ENCODE measurements around the gene PLEKHJ1.
"Not testable (repeated sequence)": the region's sequence is repeated elsewhere in the genome, so short reads cannot be mapped to it uniquely, and the experiment has no call there.

Gene PLEKHJ1

GRCh38 chr19:2236314-2237050 is at the start of gene PLEKHJ1, which contains the start of gene SF3A2:
Gene PLEKHJ1, minus strand, starts transcription at chr19:2236329. Its CDS starts 81 bp downstream, at chr19:2236248.
Gene SF3A2, plus strand, starts transcription at chr19:2236824. Its CDS starts 6,595 bp downstream, at chr19:2243419.
- peak; percentile 83 for DNase-seq (ENCODE audit: low read depth)

- DNase-seq (ENCODE audit: low read depth): no peak
Measured at GRCh38 chr19:2283835-2284507, 47.8 kb upstream of the PLEKHJ1 start.

DNA sequence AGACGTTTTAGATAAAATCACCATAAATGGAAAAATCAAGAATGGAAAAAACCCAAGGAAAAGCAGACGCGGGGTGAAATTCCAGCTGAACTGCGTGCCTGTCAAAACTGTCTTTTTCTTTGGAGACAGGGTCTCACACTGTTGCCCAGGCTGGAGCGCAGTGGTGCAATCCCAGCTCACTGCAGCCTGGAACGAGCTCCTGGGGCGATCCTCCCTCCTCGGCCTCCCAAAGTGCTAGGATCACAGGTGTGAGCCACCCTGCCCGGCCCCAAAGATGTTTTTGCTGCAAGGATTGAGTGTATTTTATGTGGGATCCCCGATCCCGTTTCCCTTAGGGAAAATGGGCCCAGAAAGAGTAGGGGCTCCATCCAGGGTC is 46.7 kb upstream of the PLEKHJ1 start:
- DNase-seq (ENCODE audit: low read depth): no peak

DNA sequence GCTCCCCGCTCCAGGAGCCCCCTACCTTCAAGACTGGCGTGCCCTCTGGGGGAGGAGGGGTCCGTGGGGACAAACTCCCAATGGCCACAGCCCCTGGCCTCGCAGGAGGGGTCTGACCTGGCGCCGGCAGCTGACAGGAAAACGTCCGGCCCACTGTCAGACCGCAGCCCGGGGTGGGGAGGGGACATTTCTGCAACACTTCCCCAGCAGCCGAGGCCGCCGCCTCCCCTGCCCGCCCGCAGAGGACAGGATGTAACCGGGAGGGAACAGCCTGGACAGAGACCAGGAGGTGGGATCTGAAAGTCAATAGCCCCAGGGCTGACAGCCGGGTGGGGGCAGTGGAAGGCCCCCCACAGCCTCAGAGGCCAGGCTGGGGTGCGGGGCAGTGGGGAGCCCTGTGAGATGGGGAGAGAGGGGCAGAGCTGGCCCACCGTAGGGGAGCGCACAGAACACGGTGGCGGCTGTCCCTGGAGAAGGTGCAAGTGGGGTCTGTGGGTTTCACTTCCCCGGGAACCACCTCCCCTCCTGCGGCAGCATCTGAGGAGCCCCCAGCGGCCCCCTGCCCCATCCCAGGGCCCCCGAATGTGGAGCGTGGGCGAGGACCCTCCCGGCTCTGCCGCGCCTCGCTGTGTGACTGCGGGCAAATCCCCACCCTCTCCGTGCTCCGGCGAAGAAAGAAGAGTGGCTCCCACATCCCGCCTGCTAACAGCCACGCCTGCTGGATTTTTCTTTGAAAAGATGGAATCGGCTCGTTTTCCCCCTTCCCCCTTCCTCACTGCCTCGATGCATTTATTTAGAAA is 46.1 kb upstream of the PLEKHJ1 start, which contains the start of gene PEAK3:
Gene PEAK3 (minus strand): TSS at position 114 of the 800 bp plus-strand sequence. CDS start 1,244 bp downstream, outside the sequence.
- no peak for DNase-seq (ENCODE audit: low read depth)

GRCh38 chr19:2281265-2282061 is 45.3 kb upstream of the PLEKHJ1 start:
- DNase-seq (ENCODE audit: low read depth): not testable (repeated sequence)

- no peak for DNase-seq (ENCODE audit: low read depth)
Measured at GRCh38 chr19:2280633-2281264, 44.6 kb upstream of the PLEKHJ1 start.

DNA sequence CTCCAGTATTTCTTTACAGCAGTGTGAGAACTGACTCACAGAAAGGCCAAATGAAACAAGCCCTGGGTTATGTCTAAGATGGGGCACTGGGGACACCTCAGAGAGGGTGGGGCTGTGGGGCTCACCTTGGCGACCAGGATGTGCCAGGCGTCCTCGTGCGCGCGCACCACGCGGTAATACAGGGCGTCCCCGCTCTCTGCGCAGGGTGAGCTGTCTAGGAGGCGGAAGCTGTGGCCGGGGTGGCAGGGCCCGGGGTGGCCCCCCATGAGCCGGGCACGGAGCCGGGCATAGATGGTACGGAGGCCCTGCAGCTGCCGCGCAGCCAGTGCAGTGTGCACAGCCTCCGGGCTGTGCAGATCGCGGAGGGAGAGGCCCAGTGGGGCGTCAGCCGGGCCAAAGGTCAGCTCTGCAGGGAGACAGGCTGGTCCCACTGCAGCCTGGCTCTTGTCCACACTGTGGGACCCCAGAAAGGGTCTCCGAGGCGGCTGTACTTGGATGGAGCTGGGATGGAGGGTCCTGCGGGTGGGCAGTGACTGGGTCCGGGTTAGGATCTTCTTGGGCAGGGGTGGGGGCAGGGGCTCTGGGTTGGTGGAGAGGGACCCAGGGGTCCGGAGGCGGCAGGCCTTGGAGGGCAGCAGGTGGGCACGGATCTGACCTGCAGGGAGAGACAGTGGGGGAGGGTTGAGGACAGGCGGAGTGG is 42.5 kb upstream of the PLEKHJ1 start:
- no peak for DNase-seq (ENCODE audit: low read depth)

DNA sequence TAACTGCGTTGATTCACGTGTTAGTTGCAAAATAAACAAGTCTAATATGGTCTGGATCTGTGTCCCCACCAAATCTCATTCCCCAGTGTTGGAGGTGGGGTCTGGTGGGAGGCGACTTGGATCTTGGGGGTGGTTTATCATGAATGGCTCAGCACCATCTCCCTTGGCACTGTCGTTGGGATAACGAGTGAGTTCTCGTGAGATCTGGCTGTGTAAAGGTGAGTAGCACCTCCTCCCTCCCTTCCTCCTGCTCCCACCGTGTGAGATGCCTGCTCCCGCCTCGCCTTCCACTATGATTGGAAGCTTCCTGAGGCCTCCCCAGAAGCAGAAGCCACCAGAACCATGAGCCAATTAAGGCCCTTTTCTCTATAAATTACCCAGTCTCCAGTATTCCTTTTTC is 41.0 kb upstream of the PLEKHJ1 start:
- DNase-seq (ENCODE audit: low read depth): no peak

- no peak for DNase-seq (ENCODE audit: low read depth)
Measured at GRCh38 chr19:2276429-2276986, 40.4 kb upstream of the PLEKHJ1 start.

- no peak for DNase-seq (ENCODE audit: low read depth)
Measured at GRCh38 chr19:2275588-2276428, 39.7 kb upstream of the PLEKHJ1 start.

- DNase-seq (ENCODE audit: low read depth): peak; percentile 23
Measured at GRCh38 chr19:2274931-2275535, 38.9 kb upstream of the PLEKHJ1 start.

DNA sequence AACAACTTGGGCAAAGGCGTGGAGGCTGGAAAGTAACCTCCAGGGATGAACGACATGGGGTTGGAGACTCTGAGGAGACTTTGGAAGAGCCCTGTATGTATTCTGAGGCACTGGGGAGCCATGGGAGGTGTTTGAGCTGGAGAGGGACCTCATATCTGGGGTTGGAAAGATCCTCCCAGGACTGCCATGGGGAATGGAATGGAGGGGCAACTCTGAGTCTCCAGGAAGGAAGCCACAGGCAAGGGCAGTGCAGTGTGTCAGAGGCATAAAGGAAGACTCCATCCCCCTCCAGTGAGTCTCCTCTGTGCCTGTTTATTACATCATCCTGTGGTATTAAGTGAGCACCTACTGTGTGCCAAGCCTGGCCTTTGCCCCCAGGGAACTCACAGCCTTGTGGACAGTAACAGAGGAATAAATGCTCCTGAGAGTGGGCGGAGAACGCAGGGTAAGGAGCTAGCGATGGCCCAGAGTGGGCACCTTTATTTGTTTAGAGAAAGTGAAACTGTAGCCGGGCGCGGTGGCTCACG is 38.1 kb upstream of the PLEKHJ1 start:
- no peak for DNase-seq (ENCODE audit: low read depth)

- no peak for DNase-seq (ENCODE audit: low read depth)
Measured at GRCh38 chr19:2273356-2274184, 37.4 kb upstream of the PLEKHJ1 start.

DNA sequence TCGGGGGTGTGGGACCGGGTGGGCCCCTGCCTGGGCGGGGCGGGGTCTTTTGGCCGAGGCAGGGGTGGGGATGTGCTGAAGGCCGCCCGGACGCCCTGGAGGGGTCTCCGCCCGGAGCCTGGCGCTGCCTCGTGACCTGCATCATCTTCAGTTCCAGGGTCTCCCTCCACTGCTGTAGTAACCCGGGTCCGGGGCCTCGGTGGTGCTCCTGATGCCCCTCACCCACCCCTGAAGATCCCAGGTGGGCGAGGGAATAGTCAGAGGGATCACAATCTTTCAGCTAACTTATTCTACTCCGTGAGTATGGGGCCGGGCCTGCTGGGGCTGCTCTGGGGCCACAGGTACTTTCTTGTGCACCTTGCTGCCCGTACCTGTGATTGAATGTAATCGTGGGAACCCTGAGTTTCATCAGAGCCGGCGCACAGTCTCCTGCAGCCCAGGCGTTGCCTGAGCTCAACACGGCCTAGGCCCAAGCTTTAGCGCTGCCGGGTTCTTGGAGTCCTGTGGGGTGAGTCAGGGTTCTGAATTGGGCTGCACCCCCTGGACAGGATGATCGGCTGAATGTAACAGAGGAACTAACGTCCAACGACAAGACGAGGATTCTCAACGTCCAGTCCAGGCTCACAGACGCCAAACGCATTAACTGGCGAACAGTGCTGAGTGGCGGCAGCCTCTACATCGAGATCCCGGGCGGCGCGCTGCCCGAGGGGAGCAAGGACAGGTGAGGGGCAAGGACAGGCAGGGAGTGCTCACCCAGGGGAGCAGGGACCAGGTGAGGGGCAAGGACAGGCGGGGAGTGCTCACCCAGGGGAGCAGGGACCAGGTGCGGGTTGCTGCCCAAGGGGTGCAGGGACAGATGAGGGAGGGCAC is 35.3 kb upstream of the PLEKHJ1 start:
- DNase-seq (ENCODE audit: low read depth): peak; percentile 48

DNA sequence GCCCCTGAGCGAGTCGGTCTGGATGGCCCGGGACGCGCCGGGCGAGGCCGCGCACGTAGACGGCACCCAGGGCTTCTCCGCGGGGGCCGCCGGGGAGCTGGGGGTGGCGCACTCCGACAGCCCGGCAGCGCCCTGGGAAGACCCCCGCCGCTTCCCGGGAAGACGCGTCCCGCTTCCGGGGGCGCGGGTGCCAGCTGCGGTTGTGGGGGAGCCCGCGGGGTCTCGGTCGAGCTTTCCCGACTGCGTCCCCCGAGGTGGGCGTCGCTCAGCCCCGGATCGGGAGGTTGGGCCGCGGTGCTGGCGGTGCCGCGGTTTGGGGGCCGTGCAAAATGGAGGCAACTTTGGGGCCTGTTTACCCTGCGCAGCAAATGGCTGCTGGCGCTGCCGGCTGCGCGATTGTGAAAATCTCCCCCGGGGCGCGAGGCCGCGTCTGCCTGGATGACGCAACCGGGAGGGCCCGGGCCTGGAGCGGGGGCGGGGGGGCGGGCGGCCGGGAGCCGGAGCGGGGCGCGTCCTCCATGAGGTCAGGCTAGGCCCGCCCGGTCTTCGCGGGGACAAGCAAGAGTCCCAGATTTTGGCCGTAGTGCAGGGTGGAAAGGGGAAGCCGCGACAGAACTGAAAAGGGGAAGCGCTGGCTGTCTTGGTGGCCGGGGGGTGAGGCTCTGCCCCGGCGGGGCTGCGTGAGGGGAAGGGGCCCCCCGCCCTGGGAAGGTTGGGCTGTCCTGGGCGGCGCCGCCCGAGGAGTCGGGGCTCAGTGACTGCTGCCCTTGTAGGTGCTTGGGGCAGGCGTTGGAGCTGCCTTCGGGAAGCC is 34.5 kb upstream of the PLEKHJ1 start:
- DNase-seq (ENCODE audit: low read depth): peak; percentile 26

DNA sequence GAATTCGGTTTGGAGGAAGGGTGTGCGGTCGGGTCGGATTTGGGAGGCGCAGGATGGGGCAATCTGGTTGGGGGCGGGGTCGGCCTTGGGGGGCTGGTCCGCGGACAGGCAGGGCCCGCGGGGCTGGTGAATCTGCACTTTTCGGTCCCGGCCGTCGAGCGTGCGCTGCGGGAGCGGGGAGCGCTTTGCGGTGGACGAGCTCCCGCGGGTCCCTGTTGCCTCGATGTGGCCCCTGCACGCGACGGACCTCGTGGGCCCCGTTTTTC is 34.0 kb upstream of the PLEKHJ1 start:
- DNase-seq (ENCODE audit: low read depth): no peak
